Activated T-helper 1 cell treated with anti-CD3 and anti-CD28 coated beads, Interleukin-2, amount 50 U/mL, for 16 hours (primary cell): ENCODE measurements around the gene SLC8A1.

Experiments used
- DNase-seq, 2 donors: peaks; one replicate each; pipeline ENCODE4 v3.0.0-alpha.2; 2020; ENCODE audit warnings: low read depth in 1 of 2, low spot score in 1 of 2

Gene SLC8A1

DNA sequence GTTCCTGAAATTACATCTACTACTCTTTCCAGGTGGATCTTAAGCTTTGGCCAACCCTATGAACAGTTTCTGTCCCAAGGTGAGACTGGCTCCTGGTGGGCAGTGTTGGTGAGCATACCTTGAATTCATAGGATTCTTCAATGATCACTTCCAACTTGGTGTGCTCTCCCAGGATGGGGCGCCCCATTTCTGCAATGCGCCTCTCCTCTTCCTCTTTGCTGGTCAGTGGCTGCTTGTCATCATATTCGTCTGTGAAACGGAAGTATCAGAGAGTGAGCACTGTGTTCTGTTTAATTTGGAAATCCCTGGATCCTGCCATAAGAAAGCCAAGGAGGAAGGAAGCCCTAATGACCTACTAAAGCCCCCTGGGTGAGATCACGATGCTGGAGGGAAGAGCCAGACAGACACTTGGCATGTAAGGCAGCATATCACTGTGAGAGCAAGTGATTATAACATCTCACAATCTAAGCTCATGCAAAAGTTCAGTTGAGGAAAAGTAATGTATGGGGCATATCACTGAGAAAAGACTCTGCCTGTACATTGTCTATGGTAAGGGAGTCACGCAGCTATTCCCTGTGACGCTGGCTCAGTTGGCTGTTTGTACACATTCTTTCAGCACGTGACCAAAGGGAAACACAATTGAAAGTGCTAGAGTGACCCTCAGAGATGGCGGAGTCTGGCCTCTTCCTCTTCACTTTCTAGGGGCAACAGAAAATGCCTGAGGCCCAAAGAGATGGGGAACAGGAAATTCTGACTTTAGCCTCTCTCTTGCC lies 287.0 kb downstream of the SLC8A1 start:
- DNase-seq = no peak

DNA sequence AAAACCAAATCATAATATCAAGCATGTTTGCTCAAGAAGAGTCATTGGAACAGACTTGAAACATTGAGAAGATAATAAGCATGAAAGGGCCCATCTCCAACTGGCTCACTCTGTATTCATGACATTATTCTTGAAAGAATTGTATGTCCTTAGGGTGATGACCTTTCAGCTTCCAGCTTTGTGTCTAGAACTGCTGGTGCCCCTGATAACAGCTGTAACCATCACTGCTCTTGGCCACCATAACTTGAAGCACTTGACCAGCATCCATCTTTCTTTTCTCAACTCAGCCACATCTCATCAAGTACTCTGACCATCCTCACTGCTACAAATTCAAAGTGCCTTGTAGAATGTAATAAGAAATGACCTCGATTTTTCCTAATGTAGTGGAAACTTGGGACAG lies 289.9 kb downstream of the SLC8A1 start:
- DNase-seq = no peak

DNA sequence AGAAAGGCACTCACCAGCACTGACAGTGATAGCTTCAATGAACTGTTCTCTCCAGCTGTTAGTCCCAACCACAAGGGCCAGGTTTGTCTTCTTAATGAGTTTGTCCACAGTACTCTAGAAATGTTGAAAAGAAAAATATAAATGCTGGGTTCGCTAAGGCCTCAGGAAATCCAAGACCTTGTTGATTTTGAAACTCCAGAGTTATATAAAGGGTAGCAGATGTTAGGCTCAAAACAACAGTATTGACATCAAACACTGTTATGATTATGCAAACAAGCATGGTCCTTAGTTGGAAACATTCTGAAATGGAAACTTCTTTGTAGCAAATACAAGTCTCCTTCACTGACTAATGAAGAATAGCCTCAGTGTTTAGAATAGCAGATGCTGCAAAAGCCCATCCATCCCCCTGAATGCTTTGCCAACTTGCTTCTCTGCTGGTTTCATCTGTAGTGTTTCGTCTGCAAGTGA lies 291.1 kb downstream of the SLC8A1 start:
- DNase-seq = no peak

DNA sequence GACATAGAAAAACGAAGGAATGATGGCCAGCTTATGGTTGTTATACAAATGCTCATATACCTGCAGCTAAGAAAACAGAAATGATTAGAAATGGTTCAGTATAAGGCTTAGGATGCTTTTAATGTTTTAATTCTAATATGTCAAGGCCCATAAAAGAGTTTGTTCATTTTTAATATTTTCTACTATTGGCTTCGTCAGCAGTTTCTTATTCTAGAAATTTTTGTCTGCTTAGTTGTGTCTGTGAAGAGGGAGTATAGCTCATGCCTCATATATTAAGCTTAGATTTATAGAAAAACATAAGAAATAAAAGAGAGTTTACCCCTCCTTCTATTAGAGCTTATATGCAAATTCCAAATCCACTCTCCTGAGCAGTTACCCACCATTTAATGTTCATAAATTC lies 292.6 kb downstream of the SLC8A1 start:
- DNase-seq = no peak

DNA sequence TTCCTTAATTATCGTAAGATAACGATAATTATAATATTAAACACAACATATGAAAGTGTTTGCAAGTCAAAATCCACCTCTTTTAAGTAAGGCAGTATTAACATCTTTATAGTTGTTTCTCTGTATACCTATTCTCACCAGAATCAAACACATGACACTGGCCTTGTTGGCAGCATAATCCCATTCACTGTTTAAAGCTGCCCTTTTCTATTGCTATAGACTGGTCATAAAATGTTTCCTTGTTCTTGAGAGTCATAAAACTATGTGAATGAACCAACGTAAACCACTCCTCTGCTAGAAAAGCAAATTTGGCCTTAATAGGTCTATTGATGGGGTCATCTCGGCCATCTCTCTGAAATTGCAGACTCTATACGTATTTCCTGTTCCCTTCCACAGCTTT lies 293.1 kb downstream of the SLC8A1 start:
- no peak for DNase-seq

DNA sequence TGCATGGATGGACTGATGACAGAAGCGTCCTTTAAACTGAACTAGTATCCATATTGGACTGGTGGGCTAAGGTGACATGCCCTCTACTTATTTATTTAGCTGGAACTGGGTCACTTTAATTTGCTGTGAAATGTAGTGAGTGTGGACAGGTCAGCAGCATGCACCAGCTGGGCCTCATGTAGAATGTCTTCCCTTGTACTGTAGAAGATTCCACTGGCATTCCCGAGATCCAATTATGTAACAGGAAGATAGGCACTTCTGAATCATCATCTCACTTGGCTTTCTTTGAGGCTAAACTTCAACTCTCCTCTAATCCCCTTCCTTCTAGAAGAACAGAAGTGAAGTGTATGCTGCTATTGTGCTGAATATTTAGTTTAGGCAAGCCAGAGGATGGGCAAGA lies 296.2 kb downstream of the SLC8A1 start:
- no peak for DNase-seq

DNA sequence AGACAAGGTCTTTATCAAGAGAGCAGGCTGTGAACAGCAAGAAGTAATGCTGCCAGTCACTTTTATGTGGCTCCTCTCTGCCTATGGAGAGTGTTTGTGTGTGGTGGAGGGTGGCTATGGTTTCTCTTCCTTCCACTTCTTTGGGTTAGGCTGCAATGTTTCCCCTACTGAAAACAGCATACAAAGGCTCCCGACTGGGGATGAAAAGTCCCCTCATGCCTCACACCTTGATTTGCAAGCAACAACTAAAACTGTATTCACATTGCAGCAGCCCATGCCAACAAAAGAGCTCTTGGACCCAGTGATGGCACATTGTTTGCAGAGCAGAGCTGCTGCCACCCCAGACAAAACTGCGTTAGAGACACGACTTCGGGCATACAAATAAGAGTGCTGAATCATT lies 301.6 kb downstream of the SLC8A1 start:
- DNase-seq = no peak

DNA sequence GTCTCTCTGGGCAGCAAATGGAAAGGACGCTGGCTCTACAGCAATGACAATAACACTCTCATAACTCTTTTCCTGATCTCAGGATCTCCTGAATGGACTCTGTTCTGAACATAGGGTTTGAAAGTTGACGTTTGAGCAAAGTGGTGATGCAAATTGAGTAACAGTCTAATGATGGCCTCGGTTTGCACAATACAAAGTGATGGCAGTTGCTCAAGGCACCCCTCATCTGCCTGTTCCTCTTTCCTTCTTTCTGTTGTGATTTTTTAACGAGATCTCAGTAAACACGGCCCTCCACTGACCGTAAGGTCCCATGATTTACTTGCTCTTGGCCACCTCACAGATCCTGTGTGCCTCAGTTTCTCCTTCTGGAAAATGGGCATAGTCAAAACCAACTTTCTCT lies 303.6 kb downstream of the SLC8A1 start:
- DNase-seq = no peak

DNA sequence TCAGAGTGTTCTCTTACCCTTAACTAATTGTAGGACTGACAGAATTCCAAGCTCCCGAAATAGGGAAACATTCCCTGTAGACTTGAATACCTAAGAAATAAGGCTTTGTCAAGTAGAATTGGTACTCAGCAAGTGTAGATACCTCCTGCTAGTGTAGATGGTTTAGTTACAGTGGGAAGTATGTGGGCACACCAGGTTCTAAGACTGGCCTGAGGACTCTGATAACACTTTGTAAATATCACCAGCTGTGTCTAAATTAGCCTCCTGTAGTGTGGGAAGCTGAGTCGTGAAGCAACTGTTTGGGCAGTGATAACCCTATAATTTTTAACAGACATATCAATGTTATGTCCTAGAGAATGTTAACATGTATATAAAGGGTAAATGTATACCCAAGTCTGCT lies 304.5 kb downstream of the SLC8A1 start:
- no peak for DNase-seq

DNA sequence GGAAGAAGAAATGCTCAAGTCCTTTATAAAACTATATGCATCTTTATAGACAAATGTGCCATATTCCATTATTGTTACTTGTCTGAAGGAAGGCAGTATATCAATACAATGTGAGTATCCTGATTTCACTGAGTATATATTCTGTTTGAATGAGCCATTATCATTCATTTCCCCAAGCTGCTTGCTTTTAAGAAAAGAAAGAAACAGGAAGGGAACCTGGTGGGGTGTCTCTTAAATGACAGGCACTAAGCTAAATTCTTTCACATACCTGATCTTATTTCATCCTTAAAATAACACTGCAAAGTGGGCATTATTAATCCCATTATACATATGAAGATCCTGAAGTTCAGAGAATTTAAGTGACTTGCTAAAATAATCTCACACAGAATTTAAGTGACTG lies 307.9 kb downstream of the SLC8A1 start:
- no peak for DNase-seq

DNA sequence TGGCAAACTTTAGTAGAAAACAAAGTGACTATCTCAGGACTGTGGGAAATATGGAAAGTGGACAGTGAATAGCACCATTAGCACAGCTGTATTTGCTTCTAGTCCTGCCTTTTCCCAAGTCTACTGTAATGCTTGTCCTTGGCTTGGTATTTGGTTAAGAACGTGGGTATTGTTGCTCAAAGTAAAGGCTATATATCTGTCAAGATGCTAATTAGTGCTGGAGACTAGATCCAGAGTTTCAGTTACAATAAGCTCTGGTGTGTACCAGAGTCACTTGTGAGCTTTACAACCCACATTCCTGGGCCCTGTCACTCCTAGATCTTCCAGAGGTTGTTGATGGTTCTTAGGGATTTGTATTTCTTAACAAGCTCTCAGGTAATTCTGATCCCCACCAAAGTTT lies 313.6 kb downstream of the SLC8A1 start:
- no peak for DNase-seq

DNA sequence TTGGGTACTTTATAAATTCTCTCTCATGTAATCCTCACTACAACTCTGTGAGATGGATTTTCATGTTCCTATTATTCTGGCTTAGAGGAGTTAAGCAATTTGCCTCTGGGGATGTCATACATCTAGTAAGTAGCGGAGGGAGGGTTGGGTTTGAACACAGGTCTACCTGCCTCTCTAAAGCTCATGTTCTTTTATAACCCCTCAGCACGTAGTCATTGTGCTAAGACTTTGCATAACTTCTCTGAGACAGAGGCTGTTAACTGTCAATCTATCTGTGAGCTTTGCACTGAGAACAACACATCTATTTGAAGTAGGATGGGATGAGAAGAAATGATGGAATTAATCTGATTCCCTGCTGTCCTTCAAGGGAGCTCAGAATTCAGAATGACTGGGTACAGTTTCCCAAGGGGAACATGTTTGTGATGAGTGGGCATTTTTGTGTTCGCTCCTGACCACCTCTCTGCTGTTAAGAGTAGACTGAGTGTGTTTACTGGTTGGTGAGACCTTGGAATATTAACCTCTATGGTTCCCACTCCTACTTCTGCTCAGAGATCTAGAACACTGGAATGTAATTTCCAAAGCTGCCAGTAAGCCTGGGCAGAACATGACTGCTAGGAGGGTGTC lies 320.7 kb downstream of the SLC8A1 start:
- DNase-seq = no peak

DNA sequence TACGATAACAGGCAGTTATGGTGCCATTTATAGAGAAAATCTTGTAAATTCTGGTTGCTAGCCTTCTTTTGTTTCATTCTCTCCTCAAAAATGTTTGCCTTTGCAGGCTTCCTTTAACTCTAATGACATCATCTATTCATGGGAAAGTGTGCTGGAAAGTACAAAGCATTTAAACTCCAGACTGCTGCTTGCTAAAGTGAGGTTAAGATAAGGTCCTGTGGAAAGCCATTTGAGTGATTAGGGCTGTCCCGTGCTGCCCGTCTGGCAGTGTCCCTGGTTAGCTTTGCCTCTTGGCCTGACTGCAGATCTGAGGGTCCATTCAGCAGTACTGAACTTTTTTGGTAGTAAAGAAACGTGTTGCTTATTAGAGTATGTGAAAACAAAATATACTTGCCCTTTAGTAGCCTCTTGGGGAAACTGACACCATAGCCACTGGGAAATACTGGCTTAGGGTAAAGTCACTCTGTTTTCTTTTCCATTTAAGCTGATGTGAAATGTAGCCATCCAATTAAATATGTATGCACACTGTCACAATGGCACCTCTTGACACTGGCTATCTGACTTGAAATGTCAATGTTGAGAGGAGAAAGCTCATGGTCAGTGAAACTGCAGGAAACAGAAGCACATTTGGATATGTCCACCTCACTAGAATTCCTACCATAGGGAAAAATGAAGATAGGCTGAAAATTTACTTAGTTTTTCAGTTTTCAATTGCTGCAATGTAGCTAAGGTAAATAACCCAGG lies 321.5 kb downstream of the SLC8A1 start:
- DNase-seq = no peak

DNA sequence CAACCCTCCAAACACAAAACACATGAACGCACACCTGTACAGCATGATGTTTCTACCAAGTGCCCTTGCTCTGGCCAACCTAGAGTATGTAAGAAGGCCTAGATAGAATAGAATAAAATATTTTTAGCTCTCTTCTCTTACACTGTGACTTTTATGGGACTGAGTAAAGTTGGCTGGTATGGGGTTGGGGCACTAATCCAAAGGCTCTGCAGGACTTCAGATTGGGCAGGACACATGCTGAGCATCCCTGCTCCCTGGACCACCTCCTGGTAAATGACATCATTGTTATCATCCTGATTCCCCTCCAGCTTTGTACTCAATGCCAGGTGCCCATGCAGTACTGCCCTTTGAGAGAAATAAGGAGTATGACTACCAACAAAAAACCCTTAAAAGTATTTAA lies 322.2 kb downstream of the SLC8A1 start:
- DNase-seq = no peak

DNA sequence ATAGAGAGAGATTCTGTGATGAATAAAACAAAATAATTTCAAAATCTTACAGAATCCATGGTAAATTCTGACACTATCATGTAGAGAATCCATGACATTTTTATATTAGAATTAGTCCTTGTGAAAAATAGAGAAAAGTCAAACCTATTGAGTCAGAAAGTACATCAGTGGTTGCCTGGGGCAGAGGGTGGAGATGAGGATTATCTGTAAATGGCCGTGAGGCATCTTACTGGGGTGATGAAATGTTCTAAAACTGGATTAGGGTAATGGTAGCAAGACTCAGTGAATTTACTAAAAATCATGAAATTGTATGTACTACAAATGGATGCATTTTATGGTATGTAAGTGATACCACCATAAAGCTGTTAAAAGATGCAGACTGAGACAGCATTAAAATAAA lies 323.1 kb downstream of the SLC8A1 start:
- no peak for DNase-seq

DNA sequence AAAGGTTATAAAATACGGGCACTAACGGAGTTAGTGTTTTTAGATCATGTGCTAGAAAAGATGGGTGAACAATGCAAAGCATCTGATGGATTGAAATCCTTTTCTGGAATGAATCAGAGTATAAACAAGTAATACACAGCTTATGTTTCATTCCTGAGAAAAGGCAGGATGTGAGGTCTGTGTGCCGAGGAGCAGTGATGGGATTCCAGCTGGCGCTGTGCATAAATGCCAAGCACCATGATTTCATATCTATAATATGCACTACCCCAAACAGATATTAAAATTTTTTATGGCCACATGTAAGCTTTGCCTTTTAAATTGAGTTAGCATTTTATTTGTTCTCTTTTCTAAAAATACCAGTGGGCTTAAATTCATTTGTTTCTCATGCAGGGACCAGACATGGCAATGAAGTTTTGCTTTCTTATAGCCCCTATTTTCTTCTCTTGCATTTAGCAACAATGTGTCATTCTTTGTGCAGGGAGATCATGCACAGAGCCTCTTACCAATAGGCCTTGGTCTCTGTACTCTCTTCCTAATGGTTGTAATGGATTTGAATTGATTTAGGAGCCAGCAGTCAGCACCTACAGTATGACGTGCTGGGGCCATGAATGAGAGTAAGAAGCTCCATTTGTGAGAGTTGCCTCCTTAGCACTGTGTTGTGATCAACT lies 323.9 kb downstream of the SLC8A1 start:
- DNase-seq = no peak

DNA sequence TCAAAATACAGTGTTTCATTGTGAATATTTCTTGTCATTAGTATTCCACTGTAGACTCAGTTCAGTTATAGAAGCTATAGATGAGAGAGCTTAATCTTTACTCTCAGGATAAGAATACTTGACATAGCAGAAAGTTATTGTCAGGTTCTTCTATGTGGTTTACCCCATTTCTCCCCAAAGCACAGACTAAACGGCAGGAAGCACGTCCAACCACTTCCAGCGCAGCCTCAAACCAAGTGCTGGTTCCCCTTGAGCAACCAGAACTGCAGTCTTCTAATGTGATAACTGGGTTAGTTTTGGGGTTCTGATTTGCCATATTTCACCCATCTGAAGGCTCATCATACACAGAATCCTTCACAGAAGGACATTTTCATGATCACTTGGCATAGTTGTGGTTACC lies 324.7 kb downstream of the SLC8A1 start:
- DNase-seq = no peak

DNA sequence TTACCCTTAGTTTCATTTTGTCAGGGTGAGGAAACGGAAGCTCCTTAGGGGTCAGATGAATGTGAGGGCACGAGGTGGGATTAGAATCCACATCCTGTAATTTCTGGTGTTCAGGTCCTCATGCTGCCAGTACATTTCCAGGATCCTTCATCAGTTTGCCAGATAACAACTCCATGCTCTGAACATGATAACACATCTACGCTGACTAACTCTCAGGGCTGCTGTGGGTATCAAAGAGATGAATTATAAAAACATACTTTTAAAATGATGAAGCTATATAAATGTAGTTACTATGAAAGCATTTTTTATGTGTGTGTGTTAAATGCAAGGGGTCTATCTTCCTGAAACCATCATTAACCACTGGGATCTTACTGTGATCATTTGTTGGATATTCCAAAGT lies 325.9 kb downstream of the SLC8A1 start:
- no peak for DNase-seq

DNA sequence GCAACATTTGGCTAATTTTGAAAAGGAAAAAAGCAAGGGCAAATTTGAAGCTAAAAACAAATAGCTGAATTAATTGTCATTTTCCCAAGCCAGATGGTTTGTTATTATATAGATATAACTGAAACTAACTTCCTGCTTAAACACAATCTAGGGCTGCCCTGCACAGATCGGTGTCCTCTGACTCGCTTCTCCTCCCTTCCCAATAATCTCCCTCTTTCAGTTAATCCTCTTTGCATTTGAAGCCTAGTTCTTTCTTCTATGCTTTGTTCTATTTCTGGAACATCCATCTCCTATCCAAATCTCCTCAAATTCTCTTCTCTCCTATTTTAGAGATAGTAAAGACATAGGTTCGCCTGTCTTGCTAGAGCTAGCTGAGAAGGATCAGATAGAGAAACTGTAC lies 328.1 kb downstream of the SLC8A1 start:
- no peak for DNase-seq

DNA sequence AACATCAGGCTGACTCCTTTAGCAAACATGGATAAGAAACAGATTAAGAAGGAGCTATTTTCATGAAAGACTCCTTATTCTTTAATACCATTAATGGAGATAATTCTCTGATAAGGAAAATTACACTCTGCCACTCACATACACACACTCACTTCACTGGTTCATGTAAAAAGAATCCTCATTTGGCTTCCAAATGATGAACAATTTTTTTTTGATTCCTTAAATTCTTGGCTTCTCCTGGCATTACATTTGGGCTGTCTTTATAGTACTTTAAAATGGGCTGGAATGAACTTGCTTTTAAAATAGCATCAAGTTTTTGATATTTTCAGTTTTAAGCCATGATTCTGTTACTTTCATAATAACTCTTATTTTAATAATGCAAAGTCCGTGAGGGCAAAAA lies 328.6 kb downstream of the SLC8A1 start:
- DNase-seq = no peak

DNA sequence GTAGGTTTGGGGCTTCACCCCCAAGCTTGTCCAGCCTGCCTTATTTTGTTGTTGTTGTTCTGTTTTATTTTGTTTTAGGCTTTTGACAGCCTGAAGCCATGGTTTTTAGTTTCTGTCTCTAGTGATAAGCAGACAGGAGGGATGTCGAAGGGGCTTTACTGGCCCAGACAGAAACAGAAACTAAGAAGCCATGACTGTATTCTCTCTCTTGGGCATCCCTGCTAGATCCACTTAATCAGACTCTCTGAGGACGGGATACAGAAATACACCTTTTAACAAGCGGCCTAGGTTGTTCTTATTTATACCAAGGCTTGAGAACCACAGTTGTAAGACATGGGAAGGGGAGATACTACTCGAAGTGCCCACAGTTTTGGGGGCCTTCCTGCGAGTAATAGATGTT lies 330.9 kb downstream of the SLC8A1 start:
- no peak for DNase-seq

DNA sequence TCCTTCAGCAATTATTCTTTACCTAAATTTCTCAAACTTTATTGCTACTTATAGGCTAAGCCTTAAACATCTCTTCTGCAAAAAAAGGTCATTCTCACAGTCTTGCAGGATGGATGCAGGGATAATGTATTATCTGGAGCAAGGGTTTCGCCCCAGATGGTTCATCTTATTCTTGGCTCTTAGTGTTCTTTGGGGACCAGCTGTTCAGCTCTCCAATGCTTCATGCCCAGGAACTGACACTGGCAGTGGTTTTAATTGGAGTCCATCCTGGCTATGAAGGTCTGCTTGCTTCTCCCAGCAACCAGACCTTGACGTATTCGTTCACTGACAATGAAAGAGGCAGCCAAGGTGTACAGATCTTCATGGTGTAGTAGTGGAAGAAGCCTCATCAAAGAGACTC lies 331.9 kb downstream of the SLC8A1 start:
- no peak for DNase-seq
